Stomach (tissue), 9 donors: ENCODE measurements around the gene NCKAP5. TPM values are rescaled to one million over a fixed set of nuclear protein-coding genes. Genes with fewer than 3 reads are reported as not detected.

Source experiments
- DNase-seq, 2 donors: peaks; one replicate each; pipeline versions ENCODE4 v3.0.0 to v3.0.0-alpha.2; 2013 to 2019
- H3K27ac ChIP-seq, 5 donors: fragments of 200-600 bp in 4 of 5; sonication (generic) in 4 of 5; one replicate each; pipeline ENCODE4 v1.5.1; 2013 to 2019; ENCODE audit warnings: mild to moderate bottlenecking in 1 of 5, moderate library complexity in 1 of 5
- H3K27me3 ChIP-seq, 3 donors: fragments of 200-600 bp; sonication (generic); one replicate each; pipeline ENCODE4 v1.5.1; 2017 to 2019; ENCODE audit warnings: mixed run types in 1 of 3
- H3K36me3 ChIP-seq, 4 donors: fragments of 200-600 bp; sonication (generic); 1 replicate in 3 of 4; 2 replicates in 1 of 4; pipeline ENCODE4 v1.5.1; 2016 to 2019
- H3K4me1 ChIP-seq, 4 donors: fragments of 200-600 bp; sonication (generic); one replicate each; pipeline ENCODE4 v1.5.1; 2016 to 2019
- H3K4me3 ChIP-seq, 4 donors: fragments of 200-600 bp; sonication (generic) in 3 of 4; one replicate each; pipeline ENCODE4 v1.5.1; 2016 to 2019; ENCODE audit warnings: mild to moderate bottlenecking in 1 of 4
- H3K9me3 ChIP-seq, 4 donors: fragments of 200-600 bp; sonication (generic); one replicate each; pipeline ENCODE4 v1.5.1; 2016 to 2019
- EP300 ChIP-seq: sonication (generic); formaldehyde crosslinking; IDR thresholded peaks from one replicate; pipeline ENCODE4 v1.6.1; 2017; ENCODE audit warnings: antibody characterized with exemption
- POLR2A ChIP-seq, 4 donors: fragments of 450-650 bp; IDR thresholded peaks; one replicate each; pipeline ENCODE4 v1.6.1; 2016; ENCODE audit warnings: antibody characterized with exemption in 4 of 4, control low read depth in 2 of 4, mild to moderate bottlenecking in 1 of 4, moderate library complexity in 1 of 4
- POLR2AphosphoS5 ChIP-seq, 3 donors: sonication (generic); formaldehyde crosslinking; IDR thresholded peaks; one replicate each; pipeline ENCODE4 v1.6.1; 2016; ENCODE audit warnings: antibody characterized with exemption in 3 of 3
- WGBS, 5 donors: extraction: QIAGEN DNeasy Blood & Tissue Kit in 3 of 5; methylation state at CpG; one replicate each; pipeline versions ENCODE4 v1.1.5 to v1.1.7; 2013 to 2018; 5-methylcytosine and 5-hydroxymethylcytosine counted together
- intact Hi-C: fragments of 100-400 bp; cut with DNase I; formaldehyde crosslinking; loops from one replicate; pipeline ENCODE4 v1.15.1; 2023; ENCODE audit warnings: low total_unique reads
- polyA plus RNA-seq, 3 donors: library from polyadenylated mRNA; stranded (reverse); fragments of 200-250 nt; gene quantifications; one replicate each; pipeline ENCODE4 v1.2.3, GENCODE V29; 2013
- total RNA-seq, 5 donors: library from RNA; depleted of rRNA; stranded (reverse); fragments of >200 nt; gene quantifications; one replicate each; pipeline versions ENCODE4 v1.1.0 to v1.2.3, GENCODE V29; 2014 to 2016
- TF ChIP-seq, protein P1 (sequence below), 7 experiments: fragments of 450-650 bp in 4 of 7; fragments of 200-600 bp in 3 of 7; sonication (generic) in 3 of 7; IDR thresholded peaks; one replicate each; pipeline ENCODE4 v1.5.1; 2016 to 2019; ENCODE audit warnings: antibody characterized with exemption in 7 of 7, control low read depth in 2 of 7, mild to moderate bottlenecking in 1 of 7
- donor health status: healthy with polysubstance abuse.
- donor health status: Bipolar disorder and iron deficiency.
- donor health status: healthy.

NCKAP5 gene
- total and polyA plus RNA-seq, 8 donors = 0.58 to 8.0 (median 1.6) TPM; not detected in 1

DNA sequence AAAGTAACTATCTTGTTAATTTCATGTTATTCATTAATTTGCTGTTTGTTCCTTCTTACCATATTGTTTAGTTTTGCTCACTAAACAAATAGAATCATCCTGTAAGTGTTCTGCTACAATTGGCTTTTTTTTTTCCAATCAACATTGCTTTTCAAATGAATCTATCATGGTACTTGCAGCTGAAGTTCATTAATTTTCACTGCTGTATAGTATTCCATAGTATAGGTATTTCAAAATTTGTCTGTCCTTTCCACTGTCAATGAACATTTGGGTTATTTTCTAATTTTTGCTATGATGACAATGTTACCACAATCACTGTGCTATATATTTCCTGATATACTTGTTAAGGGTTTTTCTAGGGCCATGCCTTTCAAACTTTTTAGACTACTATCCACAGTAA lies 809.3 kb downstream of the NCKAP5 start:
- Histone ChIP-seq H3K4me3 (no peak overlapping the region), H3K4me1 (no peaks in the 10 kb centered on the region), H3K36me3 (no peaks in the 10 kb centered on the region), H3K27me3 (no peaks in the 10 kb centered on the region), H3K9me3 (no peaks in the 10 kb centered on the region), H3K27ac (no peak overlapping the region)
- TF ChIP-seq EP300 = no peak
- TF ChIP-seq POLR2A (IDR thresholded peaks at IDR 0.05) = no peak
- TF ChIP-seq POLR2AphosphoS5 (IDR thresholded peaks at IDR 0.05) = no peak
- TF ChIP-seq, protein P1, sequence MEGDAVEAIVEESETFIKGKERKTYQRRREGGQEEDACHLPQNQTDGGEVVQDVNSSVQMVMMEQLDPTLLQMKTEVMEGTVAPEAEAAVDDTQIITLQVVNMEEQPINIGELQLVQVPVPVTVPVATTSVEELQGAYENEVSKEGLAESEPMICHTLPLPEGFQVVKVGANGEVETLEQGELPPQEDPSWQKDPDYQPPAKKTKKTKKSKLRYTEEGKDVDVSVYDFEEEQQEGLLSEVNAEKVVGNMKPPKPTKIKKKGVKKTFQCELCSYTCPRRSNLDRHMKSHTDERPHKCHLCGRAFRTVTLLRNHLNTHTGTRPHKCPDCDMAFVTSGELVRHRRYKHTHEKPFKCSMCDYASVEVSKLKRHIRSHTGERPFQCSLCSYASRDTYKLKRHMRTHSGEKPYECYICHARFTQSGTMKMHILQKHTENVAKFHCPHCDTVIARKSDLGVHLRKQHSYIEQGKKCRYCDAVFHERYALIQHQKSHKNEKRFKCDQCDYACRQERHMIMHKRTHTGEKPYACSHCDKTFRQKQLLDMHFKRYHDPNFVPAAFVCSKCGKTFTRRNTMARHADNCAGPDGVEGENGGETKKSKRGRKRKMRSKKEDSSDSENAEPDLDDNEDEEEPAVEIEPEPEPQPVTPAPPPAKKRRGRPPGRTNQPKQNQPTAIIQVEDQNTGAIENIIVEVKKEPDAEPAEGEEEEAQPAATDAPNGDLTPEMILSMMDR (IDR thresholded peaks at IDR 0.05) = no peak
- intact Hi-C loops = no loop called here
- no peak for DNase-seq

DNA sequence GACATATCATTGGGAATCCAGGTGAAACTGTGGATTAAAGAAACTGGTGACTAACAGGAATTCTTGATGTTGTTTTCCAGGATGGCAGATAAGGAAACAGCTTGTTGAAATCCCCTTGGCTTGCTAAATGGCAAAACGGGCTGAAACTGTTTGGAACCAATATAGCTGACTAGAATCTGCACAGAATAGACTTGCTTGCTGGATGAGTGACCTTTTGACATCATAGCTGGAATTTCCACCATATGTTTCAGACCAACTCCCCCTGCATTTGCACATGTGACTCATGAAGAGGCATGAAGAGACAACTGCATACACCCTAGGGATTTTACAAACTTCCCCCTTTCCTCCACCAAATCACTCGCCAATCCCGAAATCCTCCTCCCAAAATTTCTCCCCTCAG lies 810.6 kb downstream of the NCKAP5 start:
- H3K27me3 ChIP-seq = no peaks in the 10 kb centered on the region
- H3K9me3 ChIP-seq = no peaks in the 10 kb centered on the region
- intact Hi-C loops = no loop called here
- no peaks in the 10 kb centered on the region for H3K4me1 ChIP-seq
- TF ChIP-seq POLR2AphosphoS5 (IDR thresholded peaks at IDR 0.05) (no peak), POLR2A (IDR thresholded peaks at IDR 0.05) (no peak), EP300 (no peak)
- TF ChIP-seq, protein P1 (IDR thresholded peaks at IDR 0.05) = no peak
- no peaks in the 10 kb centered on the region for H3K36me3 ChIP-seq
- 66 to 76% (median 73%) methylated on average over 3 of the region's 3 CpGs for WGBS, 5 donors
- no peak for DNase-seq
- no peak overlapping the region for H3K4me3 ChIP-seq
- H3K27ac ChIP-seq = no peak overlapping the region

DNA sequence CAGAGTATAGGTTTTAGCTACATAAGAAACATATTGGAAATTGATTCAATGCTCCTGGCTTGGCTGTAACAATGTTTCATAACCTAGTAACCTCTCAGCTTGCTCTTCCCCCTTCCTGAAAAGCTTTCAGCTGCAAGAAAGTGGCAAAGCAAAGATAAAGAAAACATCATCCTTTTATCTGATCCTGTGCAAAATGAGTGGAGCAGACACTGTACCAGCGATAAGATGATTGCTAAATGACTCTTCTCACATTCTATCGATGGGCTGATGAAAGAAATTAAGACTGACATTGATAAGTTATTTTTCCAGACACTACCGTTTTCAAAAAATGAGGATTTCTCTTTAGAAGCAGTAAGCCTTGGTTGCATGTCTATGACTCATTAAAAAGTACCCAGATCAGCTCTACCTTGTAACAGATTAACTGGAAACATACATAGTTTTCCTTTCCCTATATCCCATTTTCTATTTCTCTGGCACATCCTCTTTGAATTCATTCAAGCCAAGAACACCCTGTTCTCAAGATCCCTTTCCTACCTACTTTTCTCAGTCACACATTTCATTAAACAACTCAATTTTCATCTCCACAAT lies 811.2 kb downstream of the NCKAP5 start:
- no peaks in the 10 kb centered on the region for H3K36me3 ChIP-seq
- H3K9me3 ChIP-seq = no peaks in the 10 kb centered on the region
- 58 to 72% (median 63%) methylated on average over 3 of the region's 3 CpGs for WGBS, 5 donors
- no peak overlapping the region for H3K4me3 ChIP-seq
- TF ChIP-seq POLR2AphosphoS5 (IDR thresholded peaks at IDR 0.05) = no peak
- no peak for DNase-seq
- intact Hi-C loops = no loop called here
- no peaks in the 10 kb centered on the region for H3K4me1 ChIP-seq
- no peaks in the 10 kb centered on the region for H3K27me3 ChIP-seq
- no peak overlapping the region for H3K27ac ChIP-seq

DNA sequence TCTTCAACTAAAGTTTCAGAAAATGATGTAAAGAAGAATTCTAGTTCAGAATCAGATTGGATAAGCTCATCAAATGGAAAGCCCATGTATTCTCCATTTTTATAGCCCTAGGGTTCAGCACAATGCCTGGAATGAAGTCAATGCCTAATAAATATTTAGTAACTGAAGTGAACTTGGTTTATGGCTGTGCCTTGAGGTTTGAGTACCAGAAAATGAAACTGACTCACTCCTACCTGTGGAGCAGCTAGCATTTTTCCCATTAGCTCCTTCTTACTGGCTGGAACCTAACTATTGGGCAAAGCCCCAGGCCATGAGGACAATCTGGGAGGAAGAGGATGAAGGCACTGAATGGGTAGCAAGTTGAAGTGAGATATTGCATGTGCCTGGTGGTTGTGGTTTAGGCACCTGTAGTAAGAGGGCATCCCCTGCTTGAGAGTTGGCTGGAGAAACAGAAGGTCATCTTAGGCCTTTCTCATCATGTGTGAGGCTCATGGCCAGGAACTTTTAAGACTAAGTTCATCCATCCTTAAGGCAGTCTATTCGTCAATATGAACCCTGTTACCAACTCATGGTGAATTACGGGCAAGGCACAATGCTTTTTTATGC lies 813.3 kb downstream of the NCKAP5 start:
- no peaks in the 10 kb centered on the region for H3K4me1 ChIP-seq
- H3K9me3 ChIP-seq = no peaks in the 10 kb centered on the region
- TF ChIP-seq POLR2AphosphoS5 (IDR thresholded peaks at IDR 0.05) = no peak
- no peak for TF ChIP-seq POLR2A (IDR thresholded peaks at IDR 0.05)
- no peak for TF ChIP-seq EP300
- TF ChIP-seq, protein P1 (IDR thresholded peaks at IDR 0.05) = no peak
- no peaks in the 10 kb centered on the region for H3K27me3 ChIP-seq
- H3K4me3 ChIP-seq = no peak overlapping the region
- no peak for DNase-seq
- intact Hi-C loops = no loop called here
- H3K36me3 ChIP-seq = no peaks in the 10 kb centered on the region
- H3K27ac ChIP-seq = no peak overlapping the region
- WGBS, 5 donors = 87 to 100% (median 91%) methylated on average over 2 of the region's 2 CpGs

DNA sequence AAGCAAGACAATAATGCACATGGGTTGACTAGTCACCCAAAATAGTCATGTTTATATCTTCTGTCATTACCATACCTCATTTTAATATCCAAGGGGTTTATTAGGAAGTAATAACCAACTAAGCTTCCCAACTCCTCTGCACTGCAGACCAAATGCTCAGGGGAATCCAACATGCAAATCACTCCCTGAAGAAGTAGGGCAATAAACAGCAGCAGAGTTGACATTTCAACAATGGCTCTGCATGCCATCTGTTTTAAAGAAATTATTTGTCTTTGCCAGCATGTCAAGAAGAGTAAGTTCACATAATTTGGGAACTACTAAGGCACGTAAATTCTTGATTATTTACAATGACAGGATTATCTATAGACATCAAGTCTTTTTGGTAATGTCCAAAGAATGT lies 813.9 kb downstream of the NCKAP5 start:
- WGBS, 5 donors = 37 to 57% (median 54%) methylated on average over 1 of the region's 1 CpG
- H3K9me3 ChIP-seq = no peaks in the 10 kb centered on the region

More for the DNA sequence above, 813.9 kb downstream of the NCKAP5 start:
- intact Hi-C loops = no loop called here
- no peak for DNase-seq
- Histone ChIP-seq H3K4me1 (no peaks in the 10 kb centered on the region), H3K36me3 (no peaks in the 10 kb centered on the region), H3K27ac (no peak overlapping the region), H3K27me3 (no peaks in the 10 kb centered on the region), H3K4me3 (no peak overlapping the region)
- TF ChIP-seq POLR2A (IDR thresholded peaks at IDR 0.05) = no peak
- no peak for TF ChIP-seq POLR2AphosphoS5 (IDR thresholded peaks at IDR 0.05)
- TF ChIP-seq, protein P1 (IDR thresholded peaks at IDR 0.05) = no peak
- TF ChIP-seq EP300 = no peak
